ENCODE data around the gene CELA3B. TPM values are rescaled to one million over a fixed set of nuclear protein-coding genes. Genes with fewer than 3 reads are reported as not detected.

CELA3B gene
- total and polyA plus RNA-seq, 2 of the 13 experiments (the other 11 are each of a cell fraction or from before 2014, with no cell fraction given): 0.34 TPM; not detected in 1

DNA sequence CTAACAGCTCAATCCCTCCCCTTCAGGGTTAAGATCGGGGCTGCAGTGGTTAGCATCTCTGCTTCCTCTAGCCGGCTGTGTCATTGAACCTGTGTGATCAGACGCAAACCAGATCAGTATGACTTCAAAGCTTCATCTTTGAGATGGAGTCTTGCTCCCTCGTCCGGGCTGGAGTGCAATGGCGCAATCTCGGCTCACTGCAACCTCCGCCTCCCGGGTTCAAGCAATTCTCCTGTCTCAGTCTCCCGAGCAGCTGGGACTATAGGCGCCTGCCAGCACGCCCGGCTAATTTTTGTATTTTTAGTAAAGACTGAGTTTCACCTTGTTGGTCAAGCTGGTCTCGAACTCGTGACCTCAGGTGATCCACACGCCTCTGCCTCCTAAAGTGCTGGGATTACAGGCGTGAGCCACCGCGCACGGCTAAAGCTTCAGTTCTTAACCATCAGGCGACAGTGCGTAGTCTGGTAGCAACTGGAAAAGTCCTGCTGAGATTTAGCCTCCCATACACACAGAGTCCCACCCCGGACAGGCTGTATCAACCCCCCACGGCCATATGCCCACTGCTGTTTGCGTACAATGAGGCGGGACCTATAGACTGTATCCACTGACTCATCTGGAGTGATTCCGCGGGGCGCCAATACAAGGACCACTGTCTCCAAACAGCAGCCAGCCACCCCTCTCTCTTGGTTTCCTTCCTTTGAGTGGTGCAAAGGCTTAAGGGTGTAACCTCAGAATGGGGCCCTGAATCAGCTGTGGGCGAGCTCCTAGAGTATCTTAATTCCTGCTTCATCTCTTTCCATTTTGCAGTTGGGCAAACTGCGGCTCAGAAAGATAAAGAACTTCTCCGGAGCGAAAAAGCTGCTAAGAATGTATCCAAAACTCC, 47.9 kb downstream of the CELA3B start (continued):
- TF ChIP-seq, protein P1, sequence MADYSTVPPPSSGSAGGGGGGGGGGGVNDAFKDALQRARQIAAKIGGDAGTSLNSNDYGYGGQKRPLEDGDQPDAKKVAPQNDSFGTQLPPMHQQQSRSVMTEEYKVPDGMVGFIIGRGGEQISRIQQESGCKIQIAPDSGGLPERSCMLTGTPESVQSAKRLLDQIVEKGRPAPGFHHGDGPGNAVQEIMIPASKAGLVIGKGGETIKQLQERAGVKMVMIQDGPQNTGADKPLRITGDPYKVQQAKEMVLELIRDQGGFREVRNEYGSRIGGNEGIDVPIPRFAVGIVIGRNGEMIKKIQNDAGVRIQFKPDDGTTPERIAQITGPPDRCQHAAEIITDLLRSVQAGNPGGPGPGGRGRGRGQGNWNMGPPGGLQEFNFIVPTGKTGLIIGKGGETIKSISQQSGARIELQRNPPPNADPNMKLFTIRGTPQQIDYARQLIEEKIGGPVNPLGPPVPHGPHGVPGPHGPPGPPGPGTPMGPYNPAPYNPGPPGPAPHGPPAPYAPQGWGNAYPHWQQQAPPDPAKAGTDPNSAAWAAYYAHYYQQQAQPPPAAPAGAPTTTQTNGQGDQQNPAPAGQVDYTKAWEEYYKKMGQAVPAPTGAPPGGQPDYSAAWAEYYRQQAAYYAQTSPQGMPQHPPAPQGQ (CRISPR knock-in tag; IDR thresholded peaks at IDR 0.05; ENCODE audit: borderline replicate concordance): no peak
- TF ChIP-seq CC2D1A (CRISPR knock-in tag; IDR thresholded peaks at IDR 0.05) (no peak), HHEX (CRISPR knock-in tag; IDR thresholded peaks at IDR 0.05) (no peak), HDAC6 (IDR thresholded peaks at IDR 0.05; ENCODE audit: low read depth, low read length) (no peak), ZNF788 (CRISPR knock-in tag; IDR thresholded peaks at IDR 0.05; ENCODE audit: borderline replicate concordance) (no peak; the same call in 1 of the 2 replicates), ZNF24 (IDR thresholded peaks at IDR 0.05) (no peak), SAFB2 (CRISPR knock-in tag; IDR thresholded peaks at IDR 0.05; ENCODE audit: borderline replicate concordance, low read depth) (no peak), DMAP1 (CRISPR knock-in tag; IDR thresholded peaks at IDR 0.05) (no peak), GTF2F1 (IDR thresholded peaks at IDR 0.05; ENCODE audit: low read length) (no peak), GZF1 (CRISPR knock-in tag; IDR thresholded peaks at IDR 0.05) (no peak), POGZ (CRISPR knock-in tag; IDR thresholded peaks at IDR 0.05) (no peak), ZNF331 (CRISPR knock-in tag; IDR thresholded peaks at IDR 0.05) (no peak), ZNF17 (CRISPR knock-in tag; IDR thresholded peaks at IDR 0.05) (no peak), SOX6 (IDR thresholded peaks at IDR 0.05) (no peak), SOX6 (CRISPR knock-in tag; IDR thresholded peaks at IDR 0.05) (no peak)
- TF ChIP-seq, protein P2, sequence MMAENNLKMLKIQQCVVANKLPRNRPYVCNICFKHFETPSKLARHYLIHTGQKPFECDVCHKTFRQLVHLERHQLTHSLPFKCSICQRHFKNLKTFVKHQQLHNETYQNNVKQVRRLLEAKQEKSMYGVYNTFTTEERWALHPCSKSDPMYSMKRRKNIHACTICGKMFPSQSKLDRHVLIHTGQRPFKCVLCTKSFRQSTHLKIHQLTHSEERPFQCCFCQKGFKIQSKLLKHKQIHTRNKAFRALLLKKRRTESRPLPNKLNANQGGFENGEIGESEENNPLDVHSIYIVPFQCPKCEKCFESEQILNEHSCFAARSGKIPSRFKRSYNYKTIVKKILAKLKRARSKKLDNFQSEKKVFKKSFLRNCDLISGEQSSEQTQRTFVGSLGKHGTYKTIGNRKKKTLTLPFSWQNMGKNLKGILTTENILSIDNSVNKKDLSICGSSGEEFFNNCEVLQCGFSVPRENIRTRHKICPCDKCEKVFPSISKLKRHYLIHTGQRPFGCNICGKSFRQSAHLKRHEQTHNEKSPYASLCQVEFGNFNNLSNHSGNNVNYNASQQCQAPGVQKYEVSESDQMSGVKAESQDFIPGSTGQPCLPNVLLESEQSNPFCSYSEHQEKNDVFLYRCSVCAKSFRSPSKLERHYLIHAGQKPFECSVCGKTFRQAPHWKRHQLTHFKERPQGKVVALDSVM (CRISPR knock-in tag; IDR thresholded peaks at IDR 0.05): no peak
- TF ChIP-seq, protein P3, sequence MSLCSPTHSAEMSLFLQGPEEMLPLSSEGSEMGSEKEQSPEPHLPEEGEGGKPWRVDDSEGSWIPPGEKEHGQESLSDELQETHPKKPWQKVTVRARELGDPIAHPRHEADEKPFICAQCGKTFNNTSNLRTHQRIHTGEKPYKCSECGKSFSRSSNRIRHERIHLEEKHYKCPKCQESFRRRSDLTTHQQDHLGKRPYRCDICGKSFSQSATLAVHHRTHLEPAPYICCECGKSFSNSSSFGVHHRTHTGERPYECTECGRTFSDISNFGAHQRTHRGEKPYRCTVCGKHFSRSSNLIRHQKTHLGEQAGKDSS (CRISPR knock-in tag; IDR thresholded peaks at IDR 0.05; ENCODE audit: borderline replicate concordance, low read depth): no peak; the same call in 1 of the 2 replicates
- TF ChIP-seq, protein P4, sequence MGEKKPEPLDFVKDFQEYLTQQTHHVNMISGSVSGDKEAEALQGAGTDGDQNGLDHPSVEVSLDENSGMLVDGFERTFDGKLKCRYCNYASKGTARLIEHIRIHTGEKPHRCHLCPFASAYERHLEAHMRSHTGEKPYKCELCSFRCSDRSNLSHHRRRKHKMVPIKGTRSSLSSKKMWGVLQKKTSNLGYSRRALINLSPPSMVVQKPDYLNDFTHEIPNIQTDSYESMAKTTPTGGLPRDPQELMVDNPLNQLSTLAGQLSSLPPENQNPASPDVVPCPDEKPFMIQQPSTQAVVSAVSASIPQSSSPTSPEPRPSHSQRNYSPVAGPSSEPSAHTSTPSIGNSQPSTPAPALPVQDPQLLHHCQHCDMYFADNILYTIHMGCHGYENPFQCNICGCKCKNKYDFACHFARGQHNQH (CRISPR knock-in tag; IDR thresholded peaks at IDR 0.05): no peak; the same call in 1 of the 2 replicates
- TF ChIP-seq, protein P5, sequence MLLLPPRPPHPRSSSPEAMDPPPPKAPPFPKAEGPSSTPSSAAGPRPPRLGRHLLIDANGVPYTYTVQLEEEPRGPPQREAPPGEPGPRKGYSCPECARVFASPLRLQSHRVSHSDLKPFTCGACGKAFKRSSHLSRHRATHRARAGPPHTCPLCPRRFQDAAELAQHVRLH (CRISPR knock-in tag; IDR thresholded peaks at IDR 0.05; ENCODE audit: borderline replicate concordance, low read depth): 0 out of 2 replicates have a peak, but pooled peaks have one; percentile 6
- TF ChIP-seq, protein P6, sequence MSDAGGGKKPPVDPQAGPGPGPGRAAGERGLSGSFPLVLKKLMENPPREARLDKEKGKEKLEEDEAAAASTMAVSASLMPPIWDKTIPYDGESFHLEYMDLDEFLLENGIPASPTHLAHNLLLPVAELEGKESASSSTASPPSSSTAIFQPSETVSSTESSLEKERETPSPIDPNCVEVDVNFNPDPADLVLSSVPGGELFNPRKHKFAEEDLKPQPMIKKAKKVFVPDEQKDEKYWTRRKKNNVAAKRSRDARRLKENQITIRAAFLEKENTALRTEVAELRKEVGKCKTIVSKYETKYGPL (CRISPR knock-in tag; IDR thresholded peaks at IDR 0.05): no peak
- TF ChIP-seq, protein P7, sequence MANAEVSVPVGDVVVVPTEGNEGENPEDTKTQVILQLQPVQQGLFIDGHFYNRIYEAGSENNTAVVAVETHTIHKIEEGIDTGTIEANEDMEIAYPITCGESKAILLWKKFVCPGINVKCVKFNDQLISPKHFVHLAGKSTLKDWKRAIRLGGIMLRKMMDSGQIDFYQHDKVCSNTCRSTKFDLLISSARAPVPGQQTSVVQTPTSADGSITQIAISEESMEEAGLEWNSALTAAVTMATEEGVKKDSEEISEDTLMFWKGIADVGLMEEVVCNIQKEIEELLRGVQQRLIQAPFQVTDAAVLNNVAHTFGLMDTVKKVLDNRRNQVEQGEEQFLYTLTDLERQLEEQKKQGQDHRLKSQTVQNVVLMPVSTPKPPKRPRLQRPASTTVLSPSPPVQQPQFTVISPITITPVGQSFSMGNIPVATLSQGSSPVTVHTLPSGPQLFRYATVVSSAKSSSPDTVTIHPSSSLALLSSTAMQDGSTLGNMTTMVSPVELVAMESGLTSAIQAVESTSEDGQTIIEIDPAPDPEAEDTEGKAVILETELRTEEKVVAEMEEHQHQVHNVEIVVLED (CRISPR knock-in tag; IDR thresholded peaks at IDR 0.05; ENCODE audit: borderline replicate concordance): no peak

Data from HepG2 (cell line).